GM13976 (cell line): ENCODE measurements around the gene COL16A1.

ENCODE experiments used
- DNase-seq: peaks from one replicate; pipeline ENCODE4 v3.0.0; 2012; ENCODE audit warnings: low spot score
- in situ Hi-C: fragments of 300-500 bp; cut with MboI; formaldehyde crosslinking; loops from one replicate; pipeline ENCODE4 v1.12.0; 2022; ENCODE audit warnings: low sequenced_read_pairs, mixed read lengths, inconsistent platforms; ENCODE audit not compliant: unreplicated experiment
- TF ChIP-seq, protein P1 (sequence below): IDR thresholded peaks from 2 replicates; pipeline ENCODE4 v1.5.1; 2012; ENCODE audit warnings: borderline replicate concordance, mild to moderate bottlenecking; ENCODE audit not compliant: insufficient read depth; ENCODE audit errors: extremely low read depth, missing control alignments, control extremely low read depth

The COL16A1 gene

DNA sequence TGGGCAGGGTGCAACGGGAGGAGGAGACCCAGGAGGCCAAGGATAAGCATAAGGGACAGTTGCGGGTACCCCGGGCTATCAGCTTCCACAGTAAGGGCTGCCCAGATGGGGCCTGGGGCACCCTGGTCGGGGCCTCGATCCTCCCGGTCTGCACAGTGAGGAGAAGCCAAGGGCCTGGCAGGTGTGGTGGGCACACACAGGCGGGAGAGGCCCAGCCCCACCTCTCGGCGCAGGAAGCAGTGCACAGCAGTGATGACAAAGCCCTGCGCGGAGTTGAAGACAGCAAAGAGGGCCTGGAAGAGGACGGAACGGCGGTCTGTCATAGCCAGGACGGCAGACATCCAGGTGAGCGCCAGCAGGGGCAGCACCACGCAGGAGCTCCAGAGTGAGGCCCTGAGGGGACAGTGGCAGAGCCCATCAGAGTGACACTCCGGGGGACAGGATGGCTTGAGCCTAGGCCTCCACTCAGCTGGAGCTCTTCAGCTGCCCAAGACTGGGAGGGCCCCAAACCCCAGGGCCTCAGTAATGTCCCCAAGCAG, 29.0 kb upstream of the COL16A1 start:
- in situ Hi-C loops: no loop called here
- no peak for DNase-seq
- TF ChIP-seq, protein P1, sequence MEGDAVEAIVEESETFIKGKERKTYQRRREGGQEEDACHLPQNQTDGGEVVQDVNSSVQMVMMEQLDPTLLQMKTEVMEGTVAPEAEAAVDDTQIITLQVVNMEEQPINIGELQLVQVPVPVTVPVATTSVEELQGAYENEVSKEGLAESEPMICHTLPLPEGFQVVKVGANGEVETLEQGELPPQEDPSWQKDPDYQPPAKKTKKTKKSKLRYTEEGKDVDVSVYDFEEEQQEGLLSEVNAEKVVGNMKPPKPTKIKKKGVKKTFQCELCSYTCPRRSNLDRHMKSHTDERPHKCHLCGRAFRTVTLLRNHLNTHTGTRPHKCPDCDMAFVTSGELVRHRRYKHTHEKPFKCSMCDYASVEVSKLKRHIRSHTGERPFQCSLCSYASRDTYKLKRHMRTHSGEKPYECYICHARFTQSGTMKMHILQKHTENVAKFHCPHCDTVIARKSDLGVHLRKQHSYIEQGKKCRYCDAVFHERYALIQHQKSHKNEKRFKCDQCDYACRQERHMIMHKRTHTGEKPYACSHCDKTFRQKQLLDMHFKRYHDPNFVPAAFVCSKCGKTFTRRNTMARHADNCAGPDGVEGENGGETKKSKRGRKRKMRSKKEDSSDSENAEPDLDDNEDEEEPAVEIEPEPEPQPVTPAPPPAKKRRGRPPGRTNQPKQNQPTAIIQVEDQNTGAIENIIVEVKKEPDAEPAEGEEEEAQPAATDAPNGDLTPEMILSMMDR: no peak

DNA sequence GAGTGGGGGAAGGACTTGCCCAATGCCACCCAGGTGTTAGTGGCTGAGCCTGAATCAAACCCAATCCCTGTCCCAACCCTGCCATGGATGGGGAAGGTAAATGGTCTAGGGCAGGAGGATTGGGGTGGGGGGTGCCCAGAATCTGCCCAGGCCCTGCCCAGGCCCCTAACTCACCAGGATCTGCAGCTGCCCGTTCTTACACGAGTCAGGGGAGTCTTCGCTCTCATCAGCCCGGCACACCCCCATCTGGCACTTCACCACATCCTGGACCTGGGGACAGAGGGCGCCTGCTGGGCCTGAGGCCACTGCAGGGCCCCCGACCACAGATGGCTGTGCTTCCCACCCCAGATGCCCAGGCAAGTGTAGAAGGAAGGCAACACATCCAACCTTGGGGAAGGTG, 28.5 kb upstream of the COL16A1 start:
- in situ Hi-C loops: no loop called here
- TF ChIP-seq, protein P1: no peak
- no peak for DNase-seq

DNA sequence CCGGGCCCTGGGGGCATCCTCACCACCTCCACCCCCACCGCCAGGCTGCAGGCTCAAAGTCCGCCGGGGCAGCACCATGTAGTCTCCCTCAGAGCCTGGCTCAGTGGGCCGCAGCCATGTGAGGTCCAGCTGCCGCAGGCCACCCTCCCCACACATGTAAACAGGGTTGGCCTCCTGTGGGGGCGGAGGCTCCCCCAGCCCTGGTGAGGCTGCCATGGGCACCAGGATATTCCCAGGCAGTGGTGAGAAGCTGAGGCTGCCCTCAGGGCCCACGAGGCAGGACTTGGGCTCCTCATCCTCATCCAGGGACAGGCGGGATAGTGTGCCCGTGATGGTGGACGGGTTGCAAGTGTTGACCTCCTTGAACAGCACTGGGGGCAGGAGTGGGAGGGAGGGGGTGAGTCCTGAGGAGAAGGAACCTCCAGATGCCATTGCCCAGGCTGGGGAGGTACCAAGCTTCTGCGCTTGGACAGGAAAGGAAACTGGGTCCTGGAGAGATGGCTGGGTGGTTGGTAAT, 27.3 kb upstream of the COL16A1 start:
- no peak for DNase-seq
- in situ Hi-C loops: no loop called here
- TF ChIP-seq, protein P1: no peak

DNA sequence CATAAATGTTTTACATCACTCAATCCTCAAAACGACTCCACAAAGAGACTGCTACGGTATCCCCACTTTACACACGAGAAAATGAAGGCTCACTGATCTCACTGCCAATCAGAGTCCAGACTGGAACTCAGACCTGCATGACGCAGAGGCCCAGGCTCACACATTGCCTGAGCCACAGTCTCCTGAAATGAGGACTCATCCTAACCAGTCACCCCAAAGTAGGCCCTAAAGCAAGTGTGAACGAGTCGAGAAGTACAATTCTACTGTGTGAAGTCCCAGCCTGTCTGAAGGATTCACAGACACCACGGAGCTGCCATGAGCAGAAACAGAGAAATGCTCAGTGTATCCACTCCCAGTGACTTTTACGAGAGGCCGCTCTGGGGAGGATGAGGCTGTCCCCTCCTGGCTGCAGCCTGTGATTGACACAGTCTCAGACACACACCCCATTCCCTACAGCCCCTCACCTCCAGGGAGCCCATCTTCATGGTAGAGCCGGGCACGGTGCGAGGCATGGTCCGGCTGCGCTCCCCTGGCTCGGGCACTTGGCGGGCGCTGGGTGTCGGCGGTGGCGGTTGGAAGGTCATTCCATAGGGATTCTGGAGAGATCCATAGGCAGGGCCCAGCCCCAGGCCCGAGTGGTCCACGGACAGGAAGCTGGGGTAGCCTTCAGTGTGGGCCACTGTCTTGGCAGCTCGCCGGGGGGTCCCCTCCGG, 26.7 kb upstream of the COL16A1 start:
- TF ChIP-seq, protein P1: no peak
- in situ Hi-C loops: no loop called here
- DNase-seq: no peak

DNA sequence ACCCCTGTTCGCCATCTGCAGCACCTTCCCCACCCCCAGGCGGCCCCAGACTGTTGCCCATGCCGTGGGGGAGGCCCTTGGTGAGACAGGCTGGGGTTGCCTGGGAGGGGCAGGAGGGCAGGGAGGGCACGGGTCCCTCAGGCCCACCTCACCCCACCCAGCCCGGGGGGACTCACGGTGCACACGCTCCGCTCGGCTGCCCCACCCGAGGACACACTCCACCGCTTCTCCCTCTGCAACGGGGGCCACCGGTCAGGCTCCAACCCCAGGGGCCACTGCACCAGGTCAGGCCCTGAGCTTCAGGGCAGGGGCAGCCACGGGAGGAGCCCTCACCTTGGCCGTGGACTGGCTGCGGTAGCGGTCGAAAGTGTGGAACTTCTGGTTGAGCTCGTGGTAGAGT, 24.0 kb upstream of the COL16A1 start:
- no peak for DNase-seq
- TF ChIP-seq, protein P1: no peak
- in situ Hi-C loops: no loop called here

DNA sequence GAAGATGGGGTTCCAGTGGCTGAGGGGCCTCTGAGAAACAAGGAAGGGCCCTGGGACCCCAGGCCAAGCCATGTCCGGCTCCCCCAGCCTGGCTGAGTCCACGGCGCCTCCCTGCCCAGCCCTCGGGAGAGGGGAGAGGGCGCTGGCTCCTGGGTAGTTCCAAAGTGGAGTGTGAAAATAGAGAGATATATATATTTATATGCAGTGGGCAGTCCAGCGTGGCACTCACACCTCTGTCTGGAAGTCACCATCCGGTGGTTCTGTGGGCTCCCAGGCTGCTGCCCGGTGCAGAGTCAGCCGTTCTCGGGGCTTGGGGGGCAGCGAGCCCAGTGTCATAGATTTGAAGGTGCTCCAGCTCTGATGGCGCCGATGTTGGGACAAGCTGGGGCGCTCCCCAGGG, 23.4 kb upstream of the COL16A1 start:
- TF ChIP-seq, protein P1: no peak
- DNase-seq: no peak
- in situ Hi-C loops: no loop called here
